WI38 (cell line): ENCODE results near the gene IFT81.

ENCODE experiments used
- H3K4me3 ChIP-seq: 2 replicates; pipeline ENCODE4 v1.5.1; 2011; ENCODE audit warnings: low read depth, mild to moderate bottlenecking, control low read depth, low read length
- TF ChIP-seq, protein P1 (sequence below): IDR thresholded peaks from 2 replicates; pipeline ENCODE4 v1.5.1; 2012; ENCODE audit warnings: low read depth, mild to moderate bottlenecking, control low read depth, low read length

The IFT81 gene

DNA sequence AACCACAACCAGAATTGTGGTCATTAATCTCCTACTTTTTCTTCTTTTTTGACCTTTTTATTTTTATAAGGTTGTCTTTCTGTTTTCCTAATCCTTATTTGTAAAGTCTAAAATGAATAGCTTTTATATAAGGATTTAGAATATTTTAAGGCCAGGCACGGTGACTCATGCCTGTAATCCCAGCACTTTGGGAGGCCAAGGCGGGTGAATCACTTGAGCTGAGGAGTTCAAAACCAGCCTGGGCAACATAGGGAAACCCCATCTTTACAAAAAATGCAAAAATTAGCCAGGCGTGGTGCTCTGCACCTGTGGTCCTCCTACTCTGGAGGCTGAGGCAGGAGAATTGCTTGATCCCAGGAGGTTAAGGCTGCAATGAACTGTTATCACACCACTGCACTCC is 55.1 kb downstream of the IFT81 start:
- TF ChIP-seq, protein P1, sequence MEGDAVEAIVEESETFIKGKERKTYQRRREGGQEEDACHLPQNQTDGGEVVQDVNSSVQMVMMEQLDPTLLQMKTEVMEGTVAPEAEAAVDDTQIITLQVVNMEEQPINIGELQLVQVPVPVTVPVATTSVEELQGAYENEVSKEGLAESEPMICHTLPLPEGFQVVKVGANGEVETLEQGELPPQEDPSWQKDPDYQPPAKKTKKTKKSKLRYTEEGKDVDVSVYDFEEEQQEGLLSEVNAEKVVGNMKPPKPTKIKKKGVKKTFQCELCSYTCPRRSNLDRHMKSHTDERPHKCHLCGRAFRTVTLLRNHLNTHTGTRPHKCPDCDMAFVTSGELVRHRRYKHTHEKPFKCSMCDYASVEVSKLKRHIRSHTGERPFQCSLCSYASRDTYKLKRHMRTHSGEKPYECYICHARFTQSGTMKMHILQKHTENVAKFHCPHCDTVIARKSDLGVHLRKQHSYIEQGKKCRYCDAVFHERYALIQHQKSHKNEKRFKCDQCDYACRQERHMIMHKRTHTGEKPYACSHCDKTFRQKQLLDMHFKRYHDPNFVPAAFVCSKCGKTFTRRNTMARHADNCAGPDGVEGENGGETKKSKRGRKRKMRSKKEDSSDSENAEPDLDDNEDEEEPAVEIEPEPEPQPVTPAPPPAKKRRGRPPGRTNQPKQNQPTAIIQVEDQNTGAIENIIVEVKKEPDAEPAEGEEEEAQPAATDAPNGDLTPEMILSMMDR = no peak

DNA sequence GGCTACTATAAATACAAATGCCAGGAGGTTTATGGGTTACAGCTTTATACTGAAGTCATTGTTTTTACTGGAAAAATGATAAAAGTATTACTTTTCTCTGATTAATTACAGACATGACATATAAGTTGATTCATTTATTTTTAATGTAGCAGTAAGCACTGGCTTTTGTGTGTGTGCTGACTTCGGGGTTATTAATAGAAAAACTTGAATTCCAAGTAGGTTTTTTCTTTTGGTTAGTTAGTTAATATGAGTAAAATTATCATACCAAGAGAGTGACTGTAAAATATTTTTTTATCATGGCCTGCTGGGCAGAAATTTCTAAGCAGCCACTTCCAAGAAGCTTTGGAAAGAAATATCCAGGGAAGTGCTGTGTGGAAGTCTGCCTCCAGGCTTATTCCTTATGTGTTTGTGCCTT is 56.4 kb downstream of the IFT81 start:
- H3K4me3 ChIP-seq = no peak overlapping the region
- TF ChIP-seq, protein P1 = no peak

More for the DNA sequence above, 55.1 kb downstream of the IFT81 start:
- no peak overlapping the region for H3K4me3 ChIP-seq

DNA sequence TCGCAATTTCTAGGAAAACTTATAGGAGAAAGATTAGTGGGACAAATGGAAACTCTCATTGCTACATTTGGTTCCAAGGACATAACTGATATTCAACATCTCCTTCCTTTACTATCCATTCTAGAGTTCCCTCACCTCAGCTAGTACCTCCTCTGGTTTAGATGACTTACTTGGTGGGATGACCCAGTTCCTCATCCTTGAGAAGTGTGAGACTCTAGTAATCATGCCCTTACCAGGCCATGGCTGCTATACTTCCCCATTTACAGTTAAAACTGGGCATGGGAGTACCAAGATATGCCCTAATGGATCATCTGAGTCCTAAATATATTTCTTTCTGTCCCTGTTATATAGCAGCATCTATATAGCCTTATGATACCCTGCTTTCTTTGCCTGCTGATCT is 58.1 kb downstream of the IFT81 start:
- TF ChIP-seq, protein P1 = no peak
- H3K4me3 ChIP-seq = no peak overlapping the region

- TF ChIP-seq, protein P1 = no peak
- no peak overlapping the region for H3K4me3 ChIP-seq
Observed at GRCh38 chr12:110183386-110183785, 59.2 kb downstream of the IFT81 start.

DNA sequence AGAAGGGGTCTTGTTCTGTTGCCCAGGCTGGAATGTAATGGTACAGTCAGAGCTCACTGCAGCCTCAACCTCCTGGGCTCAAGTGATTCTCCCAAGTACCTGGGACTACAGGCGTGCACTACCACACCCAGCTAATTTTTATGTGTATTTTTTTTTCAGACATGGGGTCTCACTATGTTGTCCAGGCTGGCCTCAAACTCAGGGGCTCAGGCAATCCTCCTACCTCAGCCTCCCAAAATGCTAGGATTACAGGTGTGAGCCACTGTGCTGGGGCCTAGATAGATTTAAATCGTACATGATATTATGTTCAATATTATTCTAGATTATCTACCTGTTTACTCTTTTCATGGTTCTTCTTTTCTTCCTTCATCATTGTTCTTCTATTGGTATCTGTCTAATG is 61.5 kb downstream of the IFT81 start:
- TF ChIP-seq, protein P1 = no peak

GRCh38 chr12:110186059-110186458 is 61.9 kb downstream of the IFT81 start:
- TF ChIP-seq, protein P1 = no peak
- no peak overlapping the region for H3K4me3 ChIP-seq

More for the DNA sequence above, 61.5 kb downstream of the IFT81 start:
- no peak overlapping the region for H3K4me3 ChIP-seq

- TF ChIP-seq, protein P1 = no peak
- no peak overlapping the region for H3K4me3 ChIP-seq
Observed at GRCh38 chr12:110193196-110193595, 69.0 kb downstream of the IFT81 start.
